Stimulated activated naive CD4-positive, alpha-beta T cell treated with Interleukin-2 at 50 U/mL for 16 hours (primary cell): ENCODE measurements around the gene CHD9NB.

Experiments
- DNase-seq: peaks from one replicate; lab custom pipeline; 2025; lab: John Stamatoyannopoulos, UW

CHD9NB gene

DNA sequence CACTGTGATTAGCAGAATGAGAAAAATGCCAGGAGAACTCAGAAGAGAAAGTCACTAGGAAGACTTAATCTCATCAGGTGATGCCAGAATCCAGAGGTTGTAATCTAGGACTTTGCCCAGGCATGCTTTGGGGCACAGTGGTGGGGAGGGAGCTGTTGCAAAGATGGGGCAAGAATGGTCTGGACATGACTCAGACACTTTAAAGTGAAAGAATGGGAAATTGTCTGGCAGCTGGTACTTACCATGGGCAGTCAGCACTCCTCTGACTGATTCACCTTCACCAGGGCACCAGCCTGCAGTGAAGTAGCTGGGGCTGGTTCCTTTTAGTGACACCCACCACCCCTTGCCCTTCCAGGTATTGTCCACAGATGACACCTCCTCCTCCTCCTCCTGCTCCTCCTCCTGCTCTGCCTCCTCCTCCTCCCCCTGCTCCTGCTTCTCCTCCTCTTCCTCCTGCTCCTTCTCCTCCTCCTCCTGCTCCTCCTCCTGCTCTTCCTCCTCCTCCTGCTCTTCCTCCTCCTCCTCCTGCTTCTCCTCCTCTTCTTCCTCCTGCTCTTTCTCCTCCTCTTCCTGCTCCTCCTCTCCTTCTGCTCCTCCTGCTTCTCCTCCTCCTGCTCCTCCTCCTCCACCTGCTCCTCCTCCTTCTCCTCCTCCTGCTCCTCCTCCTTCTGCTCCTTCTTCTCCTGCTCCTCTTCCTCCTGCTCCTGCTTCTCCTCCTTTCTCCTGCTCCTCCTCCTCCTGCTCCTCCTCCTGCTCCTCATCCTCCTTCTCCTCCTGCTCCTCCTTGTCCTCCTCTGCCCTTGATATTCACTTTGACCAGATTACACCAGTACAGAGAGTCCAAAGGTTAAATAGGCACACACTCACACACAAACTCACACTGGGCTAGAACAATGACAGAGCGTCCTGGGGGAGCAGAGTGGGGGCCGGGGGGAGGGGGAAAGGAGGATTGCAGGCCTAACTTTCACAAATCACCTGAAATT, at the start of gene CHD9NB:
CHD9NB (minus strand) TSS at position 379 of the 983 bp plus-strand sequence. CDS start 8,739 bp downstream, outside the sequence.
- DNase-seq = no peak

GRCh38 chr16:53100889-53101288, 48.2 kb upstream of the CHD9NB start:
- DNase-seq = no peak

- no peak for DNase-seq
Measured at GRCh38 chr16:53100131-53100748, 47.5 kb upstream of the CHD9NB start.

DNA sequence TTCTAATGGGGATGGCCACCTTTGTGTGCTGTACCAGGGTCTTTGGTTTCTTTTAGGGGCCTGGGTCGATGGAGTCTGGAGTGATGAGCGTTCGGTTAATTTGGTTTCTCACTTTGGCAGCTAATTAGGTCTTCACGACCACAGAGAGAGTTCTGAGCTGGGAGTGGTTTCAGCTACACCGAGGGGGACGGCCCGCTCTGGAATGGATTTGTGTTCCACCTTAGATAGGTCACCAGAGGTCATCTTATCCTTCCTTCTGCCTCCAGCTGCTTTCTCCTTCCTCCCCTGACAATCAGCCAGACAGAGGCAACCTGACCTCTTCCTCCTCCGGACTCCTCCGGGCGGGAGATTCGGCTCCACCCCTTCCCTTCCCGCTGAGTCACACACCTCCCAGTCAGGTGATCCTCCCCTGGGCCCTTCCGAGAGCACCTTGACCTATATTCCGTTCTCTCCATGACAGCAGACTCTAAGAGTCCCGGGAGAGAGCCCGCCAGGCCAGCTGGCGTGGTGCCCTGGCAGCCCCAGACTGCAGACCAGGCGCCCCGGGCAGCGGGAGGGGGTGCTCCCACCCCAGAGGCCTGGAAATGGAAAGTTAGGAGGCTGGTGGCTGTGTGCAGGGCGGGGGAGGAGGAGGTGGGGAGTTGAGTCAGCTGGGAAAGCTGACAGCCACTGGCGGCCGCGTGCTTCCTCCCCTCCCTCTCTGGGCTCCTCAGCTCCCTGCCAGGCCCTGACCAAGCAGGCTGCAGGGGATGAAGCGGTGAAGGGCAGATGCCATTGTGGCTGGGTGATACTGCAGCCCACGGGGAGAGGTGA, 46.8 kb upstream of the CHD9NB start:
- DNase-seq = peak; percentile 56

- DNase-seq = peak; percentile 30
Measured at GRCh38 chr16:53098526-53099317, 46.0 kb upstream of the CHD9NB start.

DNA sequence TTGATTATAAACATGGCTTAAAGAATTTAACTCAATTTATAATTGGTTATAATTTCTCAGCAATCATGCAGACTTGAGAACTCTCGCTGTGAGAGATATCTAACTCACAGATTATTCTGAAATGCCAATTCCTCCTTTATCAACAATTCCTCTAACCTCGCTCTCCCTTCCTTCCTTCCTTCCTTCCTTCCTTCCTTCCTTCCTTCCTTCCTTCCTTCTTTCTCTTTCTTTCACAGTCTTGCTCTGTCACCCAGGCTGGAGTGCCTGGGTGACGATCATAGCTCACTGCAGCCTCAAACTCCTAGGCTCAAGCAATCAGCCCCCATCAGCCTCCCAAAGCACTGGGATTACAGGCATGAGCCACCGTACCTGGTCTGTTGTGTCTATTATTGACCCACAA, 44.5 kb upstream of the CHD9NB start:
- DNase-seq = no peak

DNA sequence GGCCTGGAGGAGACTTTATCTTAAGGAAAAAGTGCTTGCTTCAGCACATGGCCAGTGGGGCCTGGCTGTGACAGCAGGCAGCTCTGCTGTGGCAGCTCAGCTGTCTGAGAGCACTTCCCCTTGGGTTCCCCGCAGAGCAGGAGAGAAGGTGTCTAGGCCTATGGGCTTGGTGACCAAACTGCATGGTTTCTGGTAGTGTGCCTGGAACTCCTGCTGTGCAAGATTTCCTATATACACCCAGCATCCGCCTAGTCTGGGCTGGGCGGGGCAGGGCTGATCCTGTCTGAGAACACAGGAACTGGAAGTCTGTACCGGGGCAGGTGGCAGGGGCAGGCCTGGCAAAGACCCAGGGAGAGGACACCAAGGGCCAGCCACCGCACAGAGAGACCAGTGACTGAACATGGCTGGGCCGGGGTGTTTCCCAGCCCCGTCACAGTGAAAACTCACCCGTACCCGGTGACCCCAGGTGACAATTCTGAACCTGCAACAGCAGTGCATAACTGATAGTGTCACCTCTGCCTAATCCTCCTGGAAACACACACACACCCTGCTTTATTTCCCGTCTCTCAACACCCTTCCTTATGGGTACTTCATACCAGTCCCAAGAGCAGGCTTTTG, 41.4 kb upstream of the CHD9NB start:
- DNase-seq = no peak

- no peak for DNase-seq
Measured at GRCh38 chr16:53093162-53093744, 40.6 kb upstream of the CHD9NB start.

DNA sequence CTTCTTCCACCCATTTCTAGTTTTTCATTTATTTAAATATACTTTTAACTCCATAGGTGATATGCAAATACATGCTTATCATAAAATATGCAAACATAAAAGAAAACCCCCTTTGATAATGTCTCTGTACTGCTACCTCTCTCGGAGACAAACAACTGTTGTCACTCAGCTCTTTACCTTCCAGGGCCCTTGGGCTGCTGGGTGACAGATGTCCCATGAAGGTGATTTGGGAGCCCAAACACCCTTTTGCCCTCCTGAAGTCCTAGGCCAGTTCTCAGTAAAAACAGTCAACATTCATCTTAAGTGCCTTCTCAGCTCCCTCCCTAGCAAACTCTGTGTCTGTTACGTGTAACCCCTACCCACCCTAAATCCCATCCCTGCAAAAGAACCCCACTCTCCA, 39.6 kb upstream of the CHD9NB start:
- DNase-seq = no peak

- DNase-seq = no peak
Measured at GRCh38 chr16:53091466-53092211, 38.9 kb upstream of the CHD9NB start.

- no peak for DNase-seq
Measured at GRCh38 chr16:53090591-53091411, 38.1 kb upstream of the CHD9NB start.

- no peak for DNase-seq
Measured at GRCh38 chr16:53090286-53090590, 37.5 kb upstream of the CHD9NB start.

- no peak for DNase-seq
Measured at GRCh38 chr16:53089434-53090285, 37.0 kb upstream of the CHD9NB start.

DNA sequence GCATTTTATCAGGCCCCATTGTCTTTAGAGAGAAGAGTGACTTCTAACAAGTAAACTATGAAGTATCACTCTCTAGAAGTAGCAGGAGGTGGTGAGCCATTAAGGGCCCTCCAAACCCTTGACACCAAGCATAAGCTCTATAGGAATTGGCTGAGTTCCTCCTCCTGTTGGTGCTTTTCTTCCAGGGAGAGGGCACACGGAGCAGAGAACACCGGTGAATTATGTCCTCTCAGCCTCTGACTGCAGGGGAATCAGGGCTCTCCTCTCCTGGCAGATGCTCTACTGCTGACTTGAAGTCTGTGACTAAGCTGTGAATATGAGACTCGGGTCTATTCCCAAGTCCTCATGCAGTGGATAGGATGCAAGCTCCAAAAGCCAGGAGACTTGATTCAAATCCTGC, 34.4 kb upstream of the CHD9NB start:
- DNase-seq = no peak

DNA sequence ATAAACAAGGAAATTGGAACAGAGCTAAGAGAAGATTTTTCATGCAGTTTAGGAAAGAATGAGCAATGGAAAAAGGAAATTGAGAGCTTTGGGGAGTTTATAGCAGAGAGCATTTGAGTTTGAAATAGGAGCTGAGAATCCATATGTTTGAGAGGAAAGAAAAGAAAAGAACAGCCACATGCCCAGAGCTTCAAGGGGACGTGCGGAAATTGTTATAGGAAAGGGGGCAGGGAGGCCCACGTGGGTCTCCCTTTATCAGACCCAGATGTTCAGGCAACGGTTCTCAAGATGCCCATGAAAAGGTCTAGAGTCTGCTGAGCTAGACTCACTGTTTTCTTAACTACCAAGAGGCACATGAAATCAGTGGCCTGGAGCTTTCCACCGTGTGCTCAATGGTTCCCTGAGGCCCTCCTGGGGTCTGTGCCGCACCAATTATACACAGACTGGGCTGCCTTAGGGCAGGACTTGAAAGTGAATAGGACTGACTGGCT, 33.3 kb upstream of the CHD9NB start:
- no peak for DNase-seq

DNA sequence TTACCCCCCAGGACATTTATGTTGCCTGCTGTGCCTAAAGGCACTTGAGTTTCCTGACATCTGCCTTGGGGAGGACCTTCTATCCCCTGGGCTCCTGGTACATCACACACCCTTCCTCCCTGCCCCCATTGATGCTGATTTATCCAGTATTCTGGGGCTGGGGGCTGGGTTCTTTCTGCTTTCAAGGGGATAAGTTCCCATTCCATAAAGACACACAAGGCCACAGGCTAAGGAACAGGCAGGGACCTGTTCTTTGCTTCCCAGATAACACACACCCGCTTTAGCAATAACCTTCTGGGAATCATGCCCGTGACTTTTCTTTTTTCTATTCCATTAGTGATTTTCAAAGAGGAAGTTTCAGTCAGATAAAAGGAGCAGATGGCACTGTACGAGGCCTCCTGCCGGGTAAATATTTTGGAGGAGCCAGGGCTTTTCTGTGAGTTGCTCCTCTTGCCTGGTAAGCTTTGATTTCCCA, 32.7 kb upstream of the CHD9NB start:
- DNase-seq = no peak

DNA sequence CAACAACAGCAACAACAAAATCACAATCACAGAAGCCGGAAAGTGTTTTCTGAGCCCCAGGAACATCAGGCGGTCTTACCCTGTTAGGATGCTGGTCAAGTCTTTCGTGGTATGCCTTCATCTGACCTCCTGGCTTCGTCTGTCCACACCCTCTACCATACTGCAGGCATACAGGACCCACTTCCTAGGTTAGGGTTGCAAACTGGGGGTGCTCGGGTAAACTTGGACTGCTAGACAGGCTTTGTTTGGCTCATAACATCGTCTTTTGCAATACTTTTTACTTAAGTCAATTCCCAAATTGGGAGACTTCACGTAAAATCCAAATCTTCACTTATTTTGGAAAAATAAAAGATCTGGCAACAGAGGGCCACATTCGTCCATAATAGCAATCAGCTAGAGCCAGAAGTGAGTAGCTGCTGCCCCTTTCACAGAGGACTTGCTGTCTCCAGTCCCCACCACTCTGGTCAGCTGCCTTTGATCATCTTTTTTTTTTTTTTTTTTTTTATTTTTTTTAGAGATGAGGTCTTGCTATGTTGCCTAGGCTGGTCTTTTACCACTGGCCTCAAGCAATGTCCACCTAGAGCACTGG, 32.1 kb upstream of the CHD9NB start:
- DNase-seq = no peak

DNA sequence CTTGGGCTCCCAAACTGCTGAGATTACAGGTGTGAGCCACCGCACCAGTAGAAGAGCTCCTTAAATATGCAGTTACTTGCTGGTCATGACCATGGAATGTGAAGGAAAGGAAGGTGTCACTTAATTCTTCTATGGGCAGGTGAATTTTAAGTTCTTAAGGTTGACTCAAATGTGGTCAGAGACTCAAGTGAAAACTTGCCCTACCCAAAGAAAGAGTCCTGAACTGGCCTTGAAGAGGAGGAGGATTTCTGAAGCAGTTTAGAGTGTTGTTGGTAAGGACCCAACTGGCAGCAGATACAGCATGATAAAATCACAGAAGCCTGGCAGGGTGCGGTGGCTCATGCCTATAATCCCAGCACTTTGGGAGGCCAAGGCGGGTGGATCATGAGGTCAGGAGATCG, 31.4 kb upstream of the CHD9NB start:
- no peak for DNase-seq
